Lower leg skin (tissue), 4 donors: ENCODE results near the gene WDR64. TPM values are rescaled to one million over a fixed set of nuclear protein-coding genes. Genes with fewer than 3 reads are reported as not detected.

Experiments used
- DNase-seq, 2 donors: peaks; one replicate each; pipeline ENCODE4 v3.0.0-alpha.2; 2019; ENCODE audit warnings: low spot score in 2 of 2
- H3K4me3 ChIP-seq: fragments of 200-600 bp; sonication (generic); 2 replicates; pipeline ENCODE4 v1.5.1; 2017; ENCODE audit warnings: mild to moderate bottlenecking, low read depth; ENCODE audit not compliant: poor library complexity, severe bottlenecking
- POLR2A ChIP-seq, 2 donors: fragments of 450-650 bp; IDR thresholded peaks; one replicate each; pipeline ENCODE4 v1.6.1; 2016 to 2017; ENCODE audit warnings: antibody characterized with exemption in 2 of 2, mild to moderate bottlenecking in 1 of 2, moderate library complexity in 1 of 2
- WGBS, 2 donors: methylation state at CpG; one replicate each; pipeline ENCODE4 v1.1.5; 2018; 5-methylcytosine and 5-hydroxymethylcytosine counted together
- intact Hi-C: fragments of 100-400 bp; cut with DNase I; formaldehyde crosslinking; loops from one replicate; pipeline ENCODE4 v1.15.0; 2023; ENCODE audit warnings: low total_unique reads
- total RNA-seq, 4 donors: library from RNA; depleted of rRNA; stranded (reverse); fragments of >200 nt; gene quantifications; one replicate each; pipeline ENCODE4 v1.1.0, GENCODE V29; 2016
- TF ChIP-seq, protein P1 (sequence below), 3 donors: fragments of 450-650 bp; IDR thresholded peaks; one replicate each; pipeline ENCODE4 v1.5.1; 2016; ENCODE audit warnings: antibody characterized with exemption in 3 of 3, mild to moderate bottlenecking in 3 of 3, moderate library complexity in 2 of 3

The WDR64 gene
- total RNA-seq, 4 donors from 2014 or later: not detected

DNA sequence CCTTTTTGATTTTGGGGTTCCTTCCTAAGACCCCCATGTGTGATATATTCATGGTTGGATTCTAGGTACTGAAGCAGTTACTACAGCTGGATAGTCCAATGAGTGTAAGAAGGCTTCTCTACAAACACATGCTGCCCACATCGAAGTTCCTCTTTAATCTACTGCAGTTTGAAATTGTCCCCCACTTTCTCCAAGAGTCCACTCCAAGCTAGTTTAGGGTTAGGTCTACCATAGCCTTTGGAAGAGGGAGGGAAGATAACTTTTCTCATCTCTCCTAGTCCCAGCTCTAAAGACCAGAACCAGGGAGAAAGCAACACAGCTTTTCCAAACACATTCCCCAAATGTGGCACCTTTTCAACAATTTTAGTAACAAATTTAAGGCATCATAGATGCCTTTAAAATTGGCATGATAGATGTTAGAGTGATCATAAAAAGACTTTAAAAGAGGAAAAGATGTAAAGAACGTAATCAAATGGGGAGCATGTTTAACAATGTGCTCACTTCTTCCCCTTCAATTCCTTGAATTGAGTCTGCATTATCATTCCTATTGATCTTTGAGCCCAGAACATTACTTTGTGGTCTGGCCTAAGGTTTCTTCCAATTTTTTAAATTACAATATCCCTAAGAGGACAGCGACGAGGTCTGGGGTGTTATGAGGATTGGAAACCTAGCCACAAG, 194.9 kb downstream of the WDR64 start:
- H3K4me3 ChIP-seq: no peak overlapping the region
- WGBS, 2 donors: 73 to 78% methylated on average over 4 of the region's 4 CpGs
- no peak for DNase-seq
- intact Hi-C loops: no loop called here
- TF ChIP-seq, protein P1, sequence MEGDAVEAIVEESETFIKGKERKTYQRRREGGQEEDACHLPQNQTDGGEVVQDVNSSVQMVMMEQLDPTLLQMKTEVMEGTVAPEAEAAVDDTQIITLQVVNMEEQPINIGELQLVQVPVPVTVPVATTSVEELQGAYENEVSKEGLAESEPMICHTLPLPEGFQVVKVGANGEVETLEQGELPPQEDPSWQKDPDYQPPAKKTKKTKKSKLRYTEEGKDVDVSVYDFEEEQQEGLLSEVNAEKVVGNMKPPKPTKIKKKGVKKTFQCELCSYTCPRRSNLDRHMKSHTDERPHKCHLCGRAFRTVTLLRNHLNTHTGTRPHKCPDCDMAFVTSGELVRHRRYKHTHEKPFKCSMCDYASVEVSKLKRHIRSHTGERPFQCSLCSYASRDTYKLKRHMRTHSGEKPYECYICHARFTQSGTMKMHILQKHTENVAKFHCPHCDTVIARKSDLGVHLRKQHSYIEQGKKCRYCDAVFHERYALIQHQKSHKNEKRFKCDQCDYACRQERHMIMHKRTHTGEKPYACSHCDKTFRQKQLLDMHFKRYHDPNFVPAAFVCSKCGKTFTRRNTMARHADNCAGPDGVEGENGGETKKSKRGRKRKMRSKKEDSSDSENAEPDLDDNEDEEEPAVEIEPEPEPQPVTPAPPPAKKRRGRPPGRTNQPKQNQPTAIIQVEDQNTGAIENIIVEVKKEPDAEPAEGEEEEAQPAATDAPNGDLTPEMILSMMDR (IDR thresholded peaks at IDR 0.05): no peak
- TF ChIP-seq POLR2A (IDR thresholded peaks at IDR 0.05): no peak

- TF ChIP-seq, protein P1 (IDR thresholded peaks at IDR 0.05): no peak
- no peak for TF ChIP-seq POLR2A (IDR thresholded peaks at IDR 0.05)
- DNase-seq: no peak
- WGBS, 2 donors: 6 to 11% methylated on average over 6 of the region's 6 CpGs
- peak overlapping the region; percentile 83 for H3K4me3 ChIP-seq
- intact Hi-C loops: no loop called here
Measured at GRCh38 chr1:241847540-241847795, 195.4 kb downstream of the WDR64 start.

DNA sequence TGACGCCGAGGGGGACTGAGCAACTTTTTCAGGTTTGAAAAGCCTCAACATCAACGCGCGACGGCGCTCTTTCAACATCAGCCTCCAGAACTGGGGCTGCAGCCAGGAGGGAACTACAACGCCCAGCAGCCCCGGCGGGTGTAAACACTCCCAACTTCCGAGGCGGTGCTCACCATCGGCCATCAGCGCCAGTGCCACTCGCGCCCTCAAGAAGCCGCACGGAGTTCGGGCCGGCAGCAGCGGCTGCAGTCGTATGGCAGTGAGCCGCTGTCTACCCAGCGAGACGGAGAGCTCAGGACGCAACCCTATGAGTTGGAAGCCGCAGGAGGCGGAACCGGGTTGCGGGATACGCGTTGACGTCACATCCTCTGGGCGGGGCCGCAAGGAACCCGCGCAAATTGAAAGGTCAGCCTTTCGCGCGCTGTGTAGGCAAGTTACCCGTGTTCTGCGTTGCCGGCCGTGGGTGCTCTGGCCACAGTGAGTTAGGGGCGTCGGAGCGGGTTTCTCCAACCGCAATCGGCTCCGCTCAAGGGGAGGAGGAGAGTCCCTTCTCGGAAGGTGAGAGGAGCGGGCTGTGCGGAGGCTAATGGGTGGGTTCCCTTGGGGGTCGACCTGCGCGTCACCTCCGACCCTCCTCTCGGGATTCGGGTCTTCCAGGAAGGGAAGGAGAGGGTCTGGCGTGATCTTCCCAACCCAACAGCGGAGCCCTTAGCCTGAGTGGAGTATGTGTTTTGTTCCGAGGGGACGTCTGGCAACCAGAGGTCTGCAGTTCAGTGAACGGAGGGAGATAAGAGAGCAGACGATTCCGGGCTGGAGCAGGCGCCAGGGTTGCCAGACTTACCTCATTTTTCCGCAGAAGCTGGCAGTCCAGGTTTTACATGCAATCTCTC, 196.0 kb downstream of the WDR64 start, which contains the start of gene EXO1:
Gene EXO1, plus strand, starts transcription at position 409 of the 890 bp plus-strand sequence. CDS start 2,222 bp downstream, outside the sequence.
- DNase-seq: peak; percentile 77 to 96
- intact Hi-C loops: no loop called here
- 0% methylated on average over 50 to 54 of the region's 68 CpGs for WGBS, 2 donors
- peak within 1 kb of the TSS; percentile 83 for H3K4me3 ChIP-seq
- no peak for TF ChIP-seq POLR2A (IDR thresholded peaks at IDR 0.05)
- TF ChIP-seq, protein P1 (IDR thresholded peaks at IDR 0.05): no peak

- no peak for TF ChIP-seq POLR2A (IDR thresholded peaks at IDR 0.05)
- TF ChIP-seq, protein P1 (IDR thresholded peaks at IDR 0.05): no peak
- intact Hi-C loops: no loop called here
- no peak for DNase-seq
- 7 to 9% methylated on average over 13 of the region's 13 CpGs for WGBS, 2 donors
- H3K4me3 ChIP-seq: no peak overlapping the region
Measured at GRCh38 chr1:241848686-241849344, 196.7 kb downstream of the WDR64 start.

DNA sequence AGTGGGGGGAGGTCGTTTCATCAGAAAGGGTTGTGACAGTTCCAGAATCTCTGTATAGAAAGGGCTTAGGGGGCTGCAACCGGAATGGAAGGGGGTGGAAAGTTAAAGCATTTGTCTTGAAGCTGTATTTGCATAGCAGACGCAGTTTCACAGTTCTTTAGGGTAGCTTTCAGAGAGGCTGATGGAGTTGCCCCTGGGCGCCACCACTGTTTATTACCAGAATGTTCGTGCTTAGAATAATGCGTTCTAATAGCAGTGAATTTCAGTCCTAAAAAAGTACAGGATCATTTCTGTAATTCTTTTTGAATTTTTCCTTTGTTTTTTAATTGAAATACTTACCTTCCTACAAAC, 197.2 kb downstream of the WDR64 start:
- 55 to 59% methylated on average over 6 of the region's 6 CpGs for WGBS, 2 donors
- no peak for TF ChIP-seq POLR2A (IDR thresholded peaks at IDR 0.05)
- TF ChIP-seq, protein P1 (IDR thresholded peaks at IDR 0.05): no peak
- intact Hi-C loops: no loop called here
- H3K4me3 ChIP-seq: no peak overlapping the region
- no peak for DNase-seq

Other genes starting within 250 kb of the WDR64 start
- 10 to 100 TPM; 37.2 to 65.8 (median 45.2) TPM for gene FH, start 132.5 kb upstream of the WDR64 start, total RNA-seq
- under 1 TPM in 3 of 4 donors, not detected in 1; 0.13 to 0.51 (median 0.15) TPM for gene KMO, start 119.9 kb upstream of the WDR64 start, total RNA-seq
- 10 to 100 TPM in 1 of 4 donors, 1 to 10 TPM in 3; 7.5 to 10.6 (median 7.9) TPM for gene CHML, start 11.9 kb upstream of the WDR64 start, total RNA-seq
- 10 to 100 TPM; 22.2 to 34.6 (median 32.1) TPM for gene OPN3, start 11.9 kb upstream of the WDR64 start, total RNA-seq
- gene EXO1, start 195.9 kb downstream of the WDR64 start, total RNA-seq: 1 to 10 TPM in 1 of 4 donors, under 1 TPM in 1, not detected in 2; 0.52 to 1.2 TPM